Fibroblast of skin of scalp (primary cell): ENCODE data around the gene MCCC1.
"Not testable (repeated sequence)": the region's sequence is repeated elsewhere in the genome, so short reads cannot be mapped to it uniquely, and the experiment has no call there.

Experiments
- DNase-seq: peaks from one replicate; pipeline ENCODE4 v3.0.0-alpha.2; 2013

Gene MCCC1

DNA sequence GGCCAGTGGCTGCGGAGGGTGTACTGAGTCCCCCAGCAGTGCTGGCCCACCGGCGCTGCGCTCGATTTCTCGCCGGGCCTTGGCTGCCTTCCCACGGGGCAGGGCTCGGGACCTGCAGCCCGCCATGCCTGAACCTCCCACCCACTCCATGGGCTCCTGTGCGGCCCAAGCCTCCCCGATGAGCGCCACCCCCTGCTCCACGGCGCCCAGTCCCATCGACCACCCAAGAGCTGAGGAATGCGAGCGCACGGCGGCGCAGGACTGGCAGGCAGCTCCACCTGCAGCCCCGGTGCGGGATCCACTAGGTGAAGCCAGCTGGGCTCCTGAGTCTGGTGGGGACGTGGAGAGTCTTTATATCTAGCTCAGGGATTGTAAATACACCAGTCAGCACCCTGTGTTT lies 1.7 kb upstream of the MCCC1 start:
- not testable (repeated sequence) for DNase-seq

DNA sequence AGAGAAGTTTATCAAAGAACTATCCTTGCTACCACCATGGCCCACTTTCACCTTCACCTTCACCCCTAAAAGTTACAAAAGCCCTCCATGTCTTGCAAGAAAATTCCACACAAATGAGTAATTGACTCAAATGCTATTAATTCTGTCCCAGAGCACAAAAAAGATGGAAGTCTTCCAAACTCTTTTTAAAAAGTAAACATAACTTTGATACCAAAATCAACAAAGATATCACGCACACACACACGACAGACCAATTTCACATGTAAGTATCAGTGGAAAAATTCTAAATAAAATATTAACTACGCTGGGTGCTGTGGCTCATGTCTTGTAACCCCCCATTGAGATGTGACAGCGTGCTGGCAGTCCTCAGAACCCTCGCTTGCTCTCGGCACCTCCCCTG lies 1.1 kb upstream of the MCCC1 start:
- DNase-seq = peak; percentile 49

DNA sequence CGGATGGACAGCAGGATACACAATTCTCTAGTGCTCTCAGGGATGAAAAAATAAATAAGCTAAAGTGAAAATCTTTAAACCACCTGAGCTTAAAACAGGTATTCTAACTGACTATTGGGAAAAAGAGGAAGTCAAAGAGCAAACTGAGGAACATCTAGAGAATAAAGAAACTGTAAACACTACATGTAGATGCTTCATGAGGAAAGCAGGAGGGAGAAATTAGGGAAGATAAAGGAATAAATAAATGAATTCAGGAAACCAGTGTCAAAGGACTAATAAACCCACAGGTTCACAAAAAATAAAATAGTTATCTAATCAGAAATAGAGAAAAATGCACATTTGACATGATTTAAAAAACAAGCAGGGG lies 525 bp upstream of the MCCC1 start:
- no peak for DNase-seq

DNA sequence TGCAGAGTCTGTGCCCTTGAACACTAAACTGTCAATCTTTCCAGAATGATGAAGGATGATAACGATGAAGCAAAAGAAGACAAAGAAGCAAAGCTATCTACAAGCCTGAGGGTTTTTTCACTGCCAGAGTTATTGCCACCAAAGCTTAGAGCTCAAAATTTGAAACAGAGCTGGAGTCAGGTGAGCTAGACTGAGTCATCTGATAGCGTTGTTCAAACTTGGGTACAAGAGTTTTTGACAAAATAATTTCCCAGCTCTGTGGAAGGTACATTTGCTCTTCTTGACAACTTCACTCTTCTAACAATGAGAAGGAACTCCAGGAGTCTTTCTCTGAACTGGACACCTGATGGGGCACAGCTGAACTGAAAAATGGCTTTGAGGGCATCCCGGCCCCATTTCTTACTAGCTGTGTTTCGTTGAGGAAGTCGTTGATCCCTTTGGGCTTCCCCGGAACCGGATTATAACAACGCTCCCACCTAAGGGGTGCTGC lies 715 bp downstream of the MCCC1 start:
- no peak for DNase-seq

DNA sequence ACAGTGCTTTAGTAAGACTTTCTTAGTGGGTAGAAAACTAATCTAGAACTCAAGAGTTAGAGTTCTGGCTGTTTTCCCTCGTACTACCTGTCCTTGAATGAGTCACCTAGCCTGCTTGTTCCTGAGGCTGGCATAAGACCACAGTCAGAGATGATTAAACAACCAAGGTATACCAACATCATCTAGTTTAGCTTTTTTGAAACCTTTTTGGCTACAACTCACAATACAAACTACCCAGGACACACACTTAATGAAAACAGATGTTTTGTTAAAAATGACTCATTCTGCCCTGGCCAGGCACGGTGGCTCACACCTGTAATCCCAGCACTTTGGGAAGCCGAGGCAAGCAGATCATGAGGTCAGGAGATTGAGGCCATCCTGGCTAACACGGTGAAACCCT lies 4.6 kb downstream of the MCCC1 start:
- DNase-seq = no peak

DNA sequence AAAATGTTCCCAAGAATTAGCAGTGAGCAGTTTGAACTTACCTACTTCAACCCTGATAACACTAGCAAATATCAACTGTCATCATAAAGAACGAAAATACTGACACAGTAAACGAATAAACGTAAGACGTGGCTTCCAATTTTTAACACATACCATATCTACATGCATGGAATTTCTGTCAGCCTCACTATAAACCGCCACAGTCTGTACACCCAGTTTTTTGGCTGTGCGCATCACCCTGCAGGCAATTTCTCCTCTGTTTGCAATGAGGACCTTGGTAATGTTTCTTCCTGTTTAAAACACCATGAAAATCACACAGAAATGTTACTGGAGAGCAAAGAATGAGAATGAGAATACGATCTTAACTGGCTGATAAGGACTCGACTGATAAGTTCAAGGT lies 7.0 kb downstream of the MCCC1 start:
- DNase-seq = no peak

DNA sequence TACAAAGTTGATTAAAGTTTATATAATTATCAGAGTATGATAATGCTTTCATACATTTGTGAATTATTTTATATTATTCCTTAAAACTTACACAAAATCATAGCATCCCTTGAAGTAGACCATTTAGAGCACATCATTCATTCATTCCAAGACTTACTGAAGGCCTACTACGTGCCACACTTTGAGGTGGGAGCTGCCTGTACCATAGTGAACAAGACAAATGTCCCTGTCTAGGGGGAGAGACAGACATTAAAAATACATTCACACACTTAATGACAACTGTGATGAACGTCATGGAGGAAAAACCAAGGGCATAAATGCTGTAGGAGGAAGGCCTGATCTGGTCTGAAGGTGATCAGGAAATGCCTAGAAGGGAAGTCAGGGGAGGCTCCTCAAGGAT lies 12.1 kb downstream of the MCCC1 start:
- DNase-seq = no peak

DNA sequence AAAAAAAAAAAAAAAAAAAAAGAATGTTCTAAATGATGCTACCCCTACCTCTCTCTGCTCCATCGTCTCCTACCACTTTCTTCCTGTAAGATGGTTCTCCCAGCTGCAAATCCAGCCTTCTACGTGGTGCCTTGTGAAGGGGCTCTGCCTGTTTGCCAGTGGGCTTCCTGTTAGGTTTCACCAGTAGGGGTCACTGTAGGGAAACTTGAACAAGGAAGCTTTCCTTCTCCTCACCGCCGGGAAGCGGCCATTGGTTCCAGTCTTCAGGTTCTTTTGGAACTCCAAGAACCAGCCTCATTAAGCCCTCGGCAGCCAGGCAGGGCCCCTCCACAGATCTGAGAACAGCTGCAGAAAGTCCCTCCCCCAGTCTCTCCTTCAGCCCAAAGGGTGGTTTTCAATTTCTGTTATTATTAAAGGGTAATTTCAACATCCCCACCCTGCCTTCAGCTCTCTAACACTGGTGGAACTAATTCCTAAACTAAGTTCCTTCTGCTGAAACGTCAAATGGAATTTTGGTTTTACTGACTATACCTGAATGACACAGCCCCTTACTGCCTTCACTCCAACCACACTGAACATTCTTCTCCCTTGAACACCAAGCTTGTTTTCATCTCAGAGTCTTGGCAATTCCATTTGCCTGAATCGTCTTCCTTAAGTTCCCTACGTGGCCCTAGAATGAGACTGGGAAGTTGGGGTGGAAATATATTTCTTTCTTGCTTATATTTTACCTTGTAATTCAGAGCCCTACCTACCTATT lies 13.5 kb downstream of the MCCC1 start:
- DNase-seq = no peak

DNA sequence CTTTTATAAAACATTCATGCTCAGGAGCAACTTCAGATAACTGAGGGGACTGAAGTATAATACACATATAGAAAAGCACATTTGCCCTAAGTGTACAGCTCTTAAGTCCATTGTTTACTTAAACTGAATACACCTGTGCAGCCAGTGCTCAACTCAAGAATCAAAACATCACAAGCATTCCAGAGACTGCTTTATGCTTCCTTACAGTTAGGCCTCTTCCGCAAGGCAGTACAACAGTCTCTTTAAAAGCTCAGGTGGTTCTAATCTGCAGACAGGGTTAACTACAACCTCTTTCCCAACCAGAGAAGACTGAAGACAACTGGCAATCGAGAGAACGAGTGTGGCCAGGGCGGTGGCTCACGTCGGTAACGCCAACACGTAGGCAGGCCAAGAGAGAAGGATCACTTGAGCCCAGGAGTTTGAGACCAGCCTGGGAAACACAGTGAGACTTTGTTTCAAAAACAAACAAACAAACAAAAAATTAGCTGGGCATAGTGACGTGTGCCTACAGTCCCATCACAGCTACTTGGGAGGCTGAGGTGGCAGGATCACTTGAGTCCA lies 16.9 kb downstream of the MCCC1 start:
- no peak for DNase-seq

DNA sequence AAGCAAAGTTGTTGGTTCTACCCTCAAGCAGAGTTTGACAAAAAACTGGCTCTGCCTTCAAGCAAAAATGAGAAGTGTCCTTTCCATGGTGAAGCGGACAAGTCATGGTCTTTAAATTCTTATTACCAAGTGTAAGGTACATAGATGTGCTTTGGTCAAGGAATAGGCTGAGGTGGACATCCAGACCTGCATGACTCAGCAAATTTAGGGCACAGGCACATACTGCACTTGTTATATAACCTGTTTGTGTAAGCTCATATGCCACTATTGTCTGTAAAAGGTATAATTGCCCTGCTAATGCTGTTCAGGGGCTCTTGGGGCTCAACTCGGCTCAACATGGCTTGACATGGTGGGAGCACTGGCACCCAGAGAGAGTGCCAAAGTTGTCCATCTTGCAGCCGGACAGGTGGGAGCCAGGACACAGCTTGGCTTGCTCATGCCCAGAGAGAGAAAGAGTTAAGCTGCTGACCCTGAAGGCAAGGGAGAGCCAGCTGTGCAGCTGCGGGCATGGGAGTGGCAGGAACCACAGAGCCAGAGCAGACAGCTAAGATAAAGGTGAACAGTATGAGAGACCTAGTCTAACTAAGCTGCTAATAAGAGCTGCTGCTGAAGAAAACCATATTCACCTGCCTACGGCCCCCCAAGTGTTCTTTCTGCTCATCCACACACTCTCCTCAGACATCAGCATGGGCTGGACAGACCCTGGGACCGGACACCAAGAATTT lies 17.7 kb downstream of the MCCC1 start:
- no peak for DNase-seq

DNA sequence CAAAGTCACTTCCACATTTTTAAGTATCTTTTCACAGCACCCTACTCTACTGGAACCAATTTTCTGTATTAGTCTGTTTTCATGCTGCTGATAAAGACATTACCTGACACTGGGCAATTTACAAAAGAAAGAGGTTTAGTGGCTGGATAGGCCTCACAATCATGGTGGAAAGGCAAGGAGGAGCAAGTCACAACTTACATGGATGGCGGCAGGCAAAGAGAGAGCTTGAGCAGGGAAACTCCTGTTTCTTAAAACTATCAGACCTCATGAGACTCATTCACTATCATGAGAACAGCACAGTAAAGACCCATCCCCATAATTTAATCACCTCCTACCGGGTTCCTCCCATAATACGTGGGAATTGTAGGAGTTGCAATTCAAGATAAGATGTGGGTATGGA lies 18.7 kb downstream of the MCCC1 start:
- DNase-seq = no peak

DNA sequence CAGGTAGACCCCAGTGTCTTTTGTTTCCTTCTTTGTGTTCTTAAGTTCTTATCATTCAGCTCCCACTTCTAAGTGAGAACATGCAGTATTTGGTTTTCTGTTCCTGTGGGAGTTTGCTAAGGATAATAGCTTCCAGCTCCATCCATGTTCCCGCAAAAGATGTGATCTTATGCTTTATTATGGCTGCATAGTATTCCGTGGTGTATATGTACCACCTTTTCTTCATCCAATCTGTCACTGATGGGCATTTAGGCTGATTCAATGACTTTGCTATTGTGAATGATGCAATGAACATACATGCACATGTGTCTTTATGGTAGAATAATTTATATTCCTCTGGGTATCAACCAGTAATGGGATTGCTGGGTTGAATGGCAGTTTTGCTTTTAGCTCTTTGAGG lies 24.4 kb downstream of the MCCC1 start:
- DNase-seq = no peak

DNA sequence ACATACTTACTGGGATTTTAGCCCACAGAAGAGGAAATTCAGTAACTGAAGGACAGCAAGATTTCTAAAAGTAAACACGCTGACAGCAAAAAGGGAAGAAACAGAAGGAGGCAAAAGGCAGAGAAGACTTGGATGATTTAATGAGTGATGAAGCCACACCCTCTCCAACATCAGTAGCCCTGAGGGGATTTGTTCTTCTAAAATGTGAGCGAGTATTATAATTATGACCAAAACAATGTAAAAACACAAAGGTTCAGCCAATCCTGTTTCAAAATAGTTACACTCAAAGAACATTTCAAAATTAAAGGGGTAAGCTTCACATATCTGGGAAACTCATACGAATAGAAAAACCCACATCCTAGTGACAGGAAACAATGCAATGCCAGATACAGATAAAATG lies 25.0 kb downstream of the MCCC1 start:
- no peak for DNase-seq

DNA sequence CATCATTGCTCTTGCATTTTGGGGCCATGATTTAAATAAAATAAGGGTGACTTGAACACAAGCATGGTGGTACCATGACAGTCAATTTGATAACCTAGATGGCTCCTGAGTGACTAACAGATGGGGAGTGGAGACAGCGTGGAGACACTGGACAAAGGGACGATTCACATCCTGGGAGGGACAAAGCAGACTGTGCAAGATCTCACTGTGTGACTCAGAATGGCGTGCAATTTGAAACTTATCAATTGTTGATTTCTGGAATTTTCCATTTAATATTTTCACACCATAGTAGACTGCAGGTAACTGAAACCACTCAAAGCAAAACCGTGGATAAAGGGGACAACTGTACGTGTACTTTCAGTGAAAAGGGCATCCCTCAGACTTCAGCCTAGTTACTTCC lies 25.5 kb downstream of the MCCC1 start:
- DNase-seq = no peak

DNA sequence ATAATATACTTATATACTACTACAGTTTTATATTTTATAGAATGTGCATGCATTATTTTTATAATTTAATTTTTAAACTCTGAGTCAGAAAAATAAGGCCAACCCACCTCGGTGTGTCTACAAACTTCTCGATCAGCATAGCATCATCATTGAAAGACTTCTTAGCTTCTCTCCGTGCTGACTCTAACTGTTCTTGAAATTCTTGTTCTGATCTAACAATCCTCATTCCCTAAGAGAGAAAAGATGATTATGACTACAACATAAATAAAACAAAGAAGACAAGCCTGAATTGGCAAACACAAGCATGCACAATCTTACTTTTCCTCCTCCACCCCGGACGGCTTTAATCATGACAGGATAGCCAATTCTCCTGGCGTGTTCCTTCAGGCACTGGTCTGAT lies 28.4 kb downstream of the MCCC1 start:
- DNase-seq = no peak

DNA sequence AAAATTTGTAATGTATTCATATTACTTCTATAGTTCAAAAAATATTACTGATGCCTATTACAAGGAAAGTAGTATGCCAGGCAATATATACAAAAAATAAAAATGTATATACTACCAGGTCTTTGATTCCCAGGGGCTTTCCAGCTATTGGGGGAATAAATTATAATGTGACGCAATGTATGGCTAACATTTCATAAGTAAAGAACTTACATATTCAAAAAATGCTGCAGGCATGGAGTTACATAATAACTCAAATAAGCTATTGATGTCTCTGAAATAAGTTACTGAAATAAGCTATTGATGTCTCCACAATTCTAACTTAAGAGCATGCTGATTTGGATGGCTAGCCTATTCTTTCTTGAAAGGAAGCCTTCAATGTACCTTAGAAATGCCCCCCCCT lies 30.2 kb downstream of the MCCC1 start:
- peak; percentile 29 for DNase-seq

DNA sequence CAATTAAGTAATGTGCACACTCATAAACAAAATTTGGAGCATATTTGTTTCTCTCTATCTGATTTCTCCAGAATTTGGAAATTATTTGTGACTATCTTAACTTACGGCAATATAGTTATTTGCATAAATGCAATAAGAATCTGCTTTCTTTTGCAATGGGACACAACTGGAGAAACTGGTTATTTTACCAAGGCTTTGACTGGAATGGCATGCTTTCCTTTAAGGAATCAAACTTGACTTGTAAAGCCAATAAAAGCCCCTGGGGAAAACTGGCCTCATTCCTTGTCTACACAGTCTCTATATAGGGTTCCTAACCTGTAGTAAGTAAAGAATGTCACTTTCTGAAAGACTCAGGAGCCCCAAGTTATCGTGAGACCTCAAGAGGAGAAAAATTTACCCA lies 32.4 kb downstream of the MCCC1 start:
- DNase-seq = not testable (repeated sequence)

DNA sequence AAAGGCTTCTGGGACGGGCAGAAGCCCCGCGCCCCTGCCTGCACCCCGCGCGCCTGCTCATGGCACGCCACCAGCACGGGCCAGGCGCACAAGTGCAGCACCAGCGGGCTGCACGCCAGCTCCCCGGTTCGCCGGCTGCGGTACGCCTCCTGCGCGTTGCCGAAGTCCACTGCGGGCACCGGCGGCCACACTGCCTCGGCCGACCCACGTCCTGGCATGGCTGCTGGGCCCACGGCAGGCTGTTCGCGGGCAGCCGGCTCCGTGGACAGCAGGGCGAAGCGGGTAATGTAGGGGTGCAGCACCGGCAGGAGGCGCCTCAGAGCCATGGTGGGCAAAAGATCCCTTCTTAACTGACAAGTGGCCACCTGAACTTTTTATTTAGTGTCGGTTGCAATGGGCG lies 34.8 kb downstream of the MCCC1 start:
- no peak for DNase-seq

DNA sequence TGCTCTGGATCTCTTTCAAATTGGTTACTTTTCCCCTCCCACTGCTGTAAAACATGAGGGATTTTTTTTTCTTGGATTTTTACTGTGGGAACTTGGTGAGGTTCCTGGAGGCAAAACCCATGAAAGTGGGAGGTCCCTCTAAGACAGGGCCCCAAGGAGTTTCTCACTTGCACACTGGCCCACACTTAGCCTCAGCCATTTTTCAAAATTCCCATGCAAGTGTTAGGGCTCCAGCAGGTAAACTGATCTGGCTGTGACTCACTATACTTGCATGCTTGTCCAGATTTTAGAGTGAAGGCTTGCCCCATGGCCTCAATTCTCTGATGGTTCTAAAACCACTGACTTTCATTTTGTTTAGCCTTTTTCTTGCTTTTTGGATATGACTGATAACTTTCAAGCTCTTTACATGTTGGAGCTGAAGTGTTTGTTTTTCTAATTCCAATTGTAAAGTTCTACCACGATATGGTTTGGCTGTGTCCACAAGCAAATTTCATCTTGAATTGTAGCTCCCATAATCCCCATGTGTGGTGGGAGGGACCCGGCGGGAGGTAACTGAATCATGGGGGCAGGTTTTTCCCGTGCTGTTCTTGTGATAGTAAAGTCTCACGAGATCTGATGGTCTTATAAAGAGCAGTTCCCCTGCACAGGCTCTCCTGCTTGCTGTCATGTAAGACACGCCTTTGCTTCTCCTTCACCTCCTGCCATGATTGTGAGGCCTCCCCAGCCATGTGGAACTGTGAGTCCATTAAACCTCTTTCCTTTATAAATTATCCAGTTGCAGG lies 37.7 kb downstream of the MCCC1 start:
- DNase-seq = no peak

DNA sequence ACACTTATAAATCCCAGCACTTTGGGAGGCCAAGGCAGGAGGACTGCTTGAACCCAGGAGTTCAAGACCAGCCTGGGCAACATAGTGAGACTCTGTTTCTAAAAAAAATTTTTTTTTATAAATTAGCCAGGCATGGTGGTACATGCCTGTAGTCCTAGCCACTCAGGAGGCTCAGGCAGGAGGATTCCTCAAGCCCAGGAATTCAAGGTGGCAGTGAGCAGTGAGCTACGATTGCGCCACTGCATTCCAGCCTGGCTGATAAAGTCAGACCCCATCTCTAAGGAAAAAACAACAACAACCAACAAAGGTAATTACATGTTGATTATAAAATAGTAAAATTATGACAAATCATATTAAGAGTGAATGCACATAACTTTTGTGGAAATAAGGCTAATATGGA lies 40.9 kb downstream of the MCCC1 start:
- DNase-seq = no peak

DNA sequence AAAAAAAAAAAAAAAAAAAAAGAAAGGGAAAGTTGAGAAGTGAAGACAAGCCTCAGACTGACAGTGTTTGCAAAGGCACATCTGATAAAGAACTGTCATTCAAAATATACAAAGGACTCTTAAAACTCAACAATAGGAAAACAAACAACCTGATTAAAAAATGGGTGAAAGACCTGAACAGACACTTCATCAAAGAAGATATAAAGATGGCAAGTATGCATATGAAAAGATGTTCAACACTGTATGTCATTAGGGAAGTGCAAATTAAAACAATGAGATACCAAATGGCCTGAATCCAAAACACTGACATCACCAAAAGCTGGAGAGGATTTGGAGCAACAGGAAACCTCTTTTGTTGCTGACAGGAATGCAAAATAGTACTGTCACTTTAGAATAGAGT lies 48.6 kb downstream of the MCCC1 start:
- DNase-seq = no peak

DNA sequence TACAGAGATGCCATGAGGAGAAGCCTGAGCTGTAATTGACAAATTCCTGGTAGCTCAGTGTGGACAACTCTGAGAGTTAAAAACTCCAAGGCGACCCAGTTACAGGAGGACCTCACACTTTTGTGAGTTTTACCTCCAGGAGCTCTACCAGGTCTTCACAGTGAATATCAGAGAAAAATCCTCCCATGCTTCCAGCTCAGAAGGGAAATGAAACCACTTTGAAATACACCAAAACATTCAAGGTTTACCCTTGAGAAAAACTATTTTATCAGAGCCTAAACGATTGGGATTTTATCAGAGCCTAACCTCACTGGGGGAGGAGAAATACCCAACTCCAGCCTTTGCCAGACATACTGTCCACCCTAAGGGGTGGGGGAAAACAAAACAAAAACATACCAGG lies 52.4 kb downstream of the MCCC1 start:
- no peak for DNase-seq

DNA sequence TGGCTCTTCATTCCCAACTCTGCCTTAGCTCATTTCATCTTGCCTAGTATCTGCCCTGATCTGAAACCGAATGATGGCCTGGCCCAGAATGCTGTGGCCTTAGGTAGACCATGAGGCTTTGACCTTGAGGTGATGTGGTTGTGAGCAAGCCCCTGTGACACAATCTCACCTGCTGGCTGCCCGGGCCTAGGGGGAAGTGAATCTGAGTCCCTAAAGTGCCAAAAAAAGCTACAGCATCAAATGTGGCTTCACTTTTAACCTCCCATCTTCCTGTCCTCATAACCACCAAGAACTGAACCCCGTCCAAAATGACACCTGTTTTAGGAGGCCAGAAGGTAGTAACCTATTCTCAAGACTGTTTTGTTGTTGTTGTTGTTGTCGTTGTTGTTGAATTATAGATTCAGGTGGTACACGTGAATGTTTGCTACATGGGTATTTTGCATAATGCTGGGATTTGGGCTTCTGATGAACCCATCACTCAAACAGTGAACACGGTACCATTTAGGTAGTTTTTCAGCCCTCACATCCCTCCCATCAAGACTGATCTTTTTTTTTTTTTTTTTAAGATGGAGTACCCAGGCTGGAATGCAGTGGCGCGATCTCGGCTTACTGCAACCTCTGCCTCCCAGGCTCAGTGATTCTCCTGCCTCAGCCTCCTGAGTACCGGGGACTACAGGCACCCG lies 54.6 kb downstream of the MCCC1 start:
- no peak for DNase-seq
